ENCODE results near the gene LRRN2. TPM values are rescaled to one million over a fixed set of nuclear protein-coding genes. Genes with fewer than 3 reads are reported as not detected.
A peak's percentile ranks its signal among the peaks of the same experiment; 100 is the strongest.
"Not testable (repeated sequence)": the region's sequence is repeated elsewhere in the genome, so short reads cannot be mapped to it uniquely, and the experiment has no call there.

The LRRN2 gene
- polyA plus RNA-seq, 2 of the 4 experiments (the other 2 are of a cell fraction): 3.6 to 6.6 TPM

DNA sequence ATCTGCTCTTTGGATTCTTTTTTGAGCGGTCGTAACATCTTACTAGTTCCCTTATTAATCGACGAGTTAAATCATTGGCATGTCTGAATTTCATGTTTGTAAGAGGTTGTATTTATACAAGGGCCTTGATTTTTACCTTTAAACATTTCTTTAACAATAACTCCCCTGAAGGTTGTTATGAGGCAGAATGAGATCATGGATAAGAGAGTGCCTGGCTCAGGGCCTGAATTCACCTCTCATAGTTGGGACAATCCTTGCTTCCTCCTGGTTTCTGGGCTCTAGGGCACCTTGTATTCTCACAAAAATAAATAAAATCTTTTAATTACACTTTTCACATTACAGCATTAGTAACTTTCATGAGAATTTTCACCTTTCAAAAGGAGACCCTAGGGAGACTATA is 113.9 kb downstream of the LRRN2 start (continued):
- TF ChIP-seq ZSCAN20 (CRISPR knock-in tag; IDR thresholded peaks at IDR 0.05) (no peak), HOXB5 (CRISPR knock-in tag; IDR thresholded peaks at IDR 0.05) (no peak), CBX2 (IDR thresholded peaks at IDR 0.05; ENCODE audit: borderline replicate concordance, low read depth) (no peak), ESRRA (IDR thresholded peaks at IDR 0.05; ENCODE audit: borderline replicate concordance, low read length) (no peak), KDM5A (IDR thresholded peaks at IDR 0.05) (no peak)

DNA sequence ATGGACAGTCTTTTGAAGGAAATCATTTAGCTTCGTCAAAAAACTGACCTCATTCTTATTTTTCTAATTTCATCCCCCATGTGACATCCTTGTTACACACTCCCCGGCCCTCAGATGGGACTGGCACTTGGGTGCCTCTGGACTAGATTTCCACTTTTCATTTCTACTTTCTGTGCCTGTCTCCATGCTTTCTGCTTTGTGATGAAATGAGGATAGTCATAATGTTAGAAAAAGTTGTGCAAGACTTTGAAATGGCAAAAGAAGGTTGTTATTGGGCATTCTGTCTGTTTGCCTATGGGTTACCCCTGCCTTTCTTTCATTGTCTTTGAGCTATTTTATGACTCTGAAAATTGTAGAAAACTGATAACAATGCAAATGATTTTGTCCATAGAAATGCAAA is 114.4 kb downstream of the LRRN2 start:
- no peak overlapping the region for H3K4me2 ChIP-seq
- FAIRE-seq (no peak), DNase-seq (ENCODE audit: low read depth in 1 of 2, low spot score in 1 of 2) (no peak), ATAC-seq (no peak)
- CTCF ChIA-PET: interaction anchor here (1.3 to 26.0 kb wide), 4 partner anchors 176 to 234 kb away, joined by 5 to 591 read pairs (median 116); no protein-coding TSS in a partner anchor
- POLR2A ChIA-PET: no interaction called here
- H3K4me1 ChIP-seq: peaks cover 29% of the 10 kb centered on the region
- H3K4me3 ChIP-seq: no peak overlapping the region
- 0 out of 3 replicates have a peak, but pooled peaks cover 2% of the 10 kb centered on the region for H3K9me3 ChIP-seq
- 100% methylated on average over 2 of the region's 2 CpGs for WGBS (ENCODE audit: missing lambda C conversion rate)
- H3K27ac ChIP-seq: no peak overlapping the region
- TF ChIP-seq, protein P1, sequence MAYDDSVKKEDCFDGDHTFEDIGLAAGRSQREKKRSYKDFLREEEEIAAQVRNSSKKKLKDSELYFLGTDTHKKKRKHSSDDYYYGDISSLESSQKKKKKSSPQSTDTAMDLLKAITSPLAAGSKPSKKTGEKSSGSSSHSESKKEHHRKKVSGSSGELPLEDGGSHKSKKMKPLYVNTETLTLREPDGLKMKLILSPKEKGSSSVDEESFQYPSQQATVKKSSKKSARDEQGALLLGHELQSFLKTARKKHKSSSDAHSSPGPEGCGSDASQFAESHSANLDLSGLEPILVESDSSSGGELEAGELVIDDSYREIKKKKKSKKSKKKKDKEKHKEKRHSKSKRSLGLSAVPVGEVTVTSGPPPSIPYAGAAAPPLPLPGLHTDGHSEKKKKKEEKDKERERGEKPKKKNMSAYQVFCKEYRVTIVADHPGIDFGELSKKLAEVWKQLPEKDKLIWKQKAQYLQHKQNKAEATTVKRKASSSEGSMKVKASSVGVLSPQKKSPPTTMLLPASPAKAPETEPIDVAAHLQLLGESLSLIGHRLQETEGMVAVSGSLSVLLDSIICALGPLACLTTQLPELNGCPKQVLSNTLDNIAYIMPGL (CRISPR knock-in tag; IDR thresholded peaks at IDR 0.05; ENCODE audit: borderline replicate concordance): no peak
- TF ChIP-seq CEBPB (IDR thresholded peaks at IDR 0.05): peak in 1 of 2 experiments; percentile 17; a peak in 1 of 4 replicates

DNA sequence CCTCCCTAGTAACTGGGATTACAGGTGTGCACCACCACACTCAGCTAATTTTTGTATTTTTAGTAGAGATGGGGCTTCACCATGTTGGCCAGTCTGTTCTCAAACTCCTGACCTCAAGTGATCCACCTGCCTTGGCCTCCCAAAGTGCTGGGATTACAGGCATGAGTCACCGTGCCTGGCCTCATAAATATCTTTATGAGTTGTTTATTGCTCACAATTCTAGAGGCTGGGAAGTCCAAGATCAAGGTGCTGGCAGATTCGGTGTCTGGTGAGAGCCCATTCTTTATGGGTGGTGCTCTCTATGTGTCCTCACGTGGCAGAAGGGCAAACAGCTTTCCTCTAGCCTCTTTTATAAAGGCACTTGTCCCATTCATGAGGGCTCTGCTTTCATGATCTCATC is 115.5 kb downstream of the LRRN2 start:
- DNase-seq (ENCODE audit: low read depth in 1 of 2, low spot score in 1 of 2); POLR2A ChIA-PET; ATAC-seq; H3K27ac ChIP-seq; FAIRE-seq; H3K9me3 ChIP-seq; H3K4me3 ChIP-seq; H3K4me2 ChIP-seq; TF ChIP-seq FOSL2 (IDR thresholded peaks at IDR 0.05): not testable (repeated sequence)
- CTCF ChIA-PET: interaction anchor here (0.5 to 26.0 kb wide), 6 partner anchors 11 to 240 kb away, joined by 3 to 591 read pairs (median 4); no protein-coding TSS in a partner anchor
- 15% methylated on average over 3 of the region's 3 CpGs for WGBS (ENCODE audit: missing lambda C conversion rate)
- 0 out of 2 replicates have a peak, but pooled peaks have one; percentile 14 for TF ChIP-seq FOSL2 (CRISPR knock-in tag; IDR thresholded peaks at IDR 0.05)
- H3K4me1 ChIP-seq: peaks cover 36% of the 10 kb centered on the region

DNA sequence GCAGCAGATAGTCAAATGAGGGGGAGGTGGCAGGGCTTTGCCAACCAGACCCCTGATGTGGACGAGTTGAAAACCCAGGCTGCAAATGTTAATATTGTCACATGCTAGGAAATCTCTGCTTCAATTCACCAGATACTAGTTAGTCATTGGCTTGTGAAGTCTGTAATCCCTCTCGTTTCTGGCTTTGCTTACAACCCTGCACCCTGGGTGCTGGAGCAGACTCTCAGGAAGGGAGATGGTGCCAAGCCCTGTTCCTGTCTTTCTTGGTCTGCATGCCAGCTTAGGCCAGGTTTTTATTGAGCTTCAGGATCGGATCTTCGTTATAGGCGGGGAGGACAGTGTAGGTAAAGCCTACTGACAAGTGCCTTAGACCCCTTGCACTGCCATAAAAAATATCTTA is 116.1 kb downstream of the LRRN2 start:
- Histone ChIP-seq H3K9me3 (0 out of 3 replicates have a peak, but pooled peaks cover 2% of the 10 kb centered on the region), H3K27ac (no peak overlapping the region), H3K4me1 (peaks cover 34% of the 10 kb centered on the region), H3K4me2 (no peak overlapping the region), H3K4me3 (no peak overlapping the region)
- ChIA-PET CTCF (interaction anchor here (0.8 to 26.0 kb wide), 8 partner anchors 9 to 235 kb away, joined by 3 to 591 read pairs (median 4); no protein-coding TSS in a partner anchor), POLR2A (interaction anchor here (0.5 kb wide), 1 partner anchor 34 kb away, joined by 4 read pairs; no protein-coding TSS in a partner anchor)
- TF ChIP-seq FOXS1 (CRISPR knock-in tag; IDR thresholded peaks at IDR 0.05): no peak
- no peak for TF ChIP-seq ESRRA (IDR thresholded peaks at IDR 0.05; ENCODE audit: borderline replicate concordance, low read length)
- no peak for TF ChIP-seq HOXB13 (CRISPR knock-in tag; IDR thresholded peaks at IDR 0.05; ENCODE audit: low read depth)
- TF ChIP-seq, protein P2, sequence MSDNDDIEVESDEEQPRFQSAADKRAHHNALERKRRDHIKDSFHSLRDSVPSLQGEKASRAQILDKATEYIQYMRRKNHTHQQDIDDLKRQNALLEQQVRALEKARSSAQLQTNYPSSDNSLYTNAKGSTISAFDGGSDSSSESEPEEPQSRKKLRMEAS (IDR thresholded peaks at IDR 0.05): no peak
- TF ChIP-seq ZC3H11A (IDR thresholded peaks at IDR 0.05): no peak
- no peak for TF ChIP-seq HDAC2 (IDR thresholded peaks at IDR 0.05)
- no peak for TF ChIP-seq MAZ (IDR thresholded peaks at IDR 0.05; ENCODE audit: borderline replicate concordance, low read depth, low read length)
- no peak for TF ChIP-seq NFE2L2 (conservative IDR thresholded peaks at IDR 0.05; ENCODE audit: low read length)
- WGBS (ENCODE audit: missing lambda C conversion rate): 77% methylated on average over 5 of the region's 5 CpGs
- FAIRE-seq (no peak), ATAC-seq (no peak), DNase-seq (ENCODE audit: low read depth in 1 of 2, low spot score in 1 of 2) (no peak)

Measured in A549 (cell line).